NCI-H510A (cell line): ENCODE results near the gene TNP2.
"Not testable (repeated sequence)": the region's sequence is repeated elsewhere in the genome, so short reads cannot be mapped to it uniquely, and the experiment has no call there.

Experiments
- DNase-seq: peaks from one replicate; lab custom pipeline; 2025; lab: John Stamatoyannopoulos, UW

Gene TNP2

DNA sequence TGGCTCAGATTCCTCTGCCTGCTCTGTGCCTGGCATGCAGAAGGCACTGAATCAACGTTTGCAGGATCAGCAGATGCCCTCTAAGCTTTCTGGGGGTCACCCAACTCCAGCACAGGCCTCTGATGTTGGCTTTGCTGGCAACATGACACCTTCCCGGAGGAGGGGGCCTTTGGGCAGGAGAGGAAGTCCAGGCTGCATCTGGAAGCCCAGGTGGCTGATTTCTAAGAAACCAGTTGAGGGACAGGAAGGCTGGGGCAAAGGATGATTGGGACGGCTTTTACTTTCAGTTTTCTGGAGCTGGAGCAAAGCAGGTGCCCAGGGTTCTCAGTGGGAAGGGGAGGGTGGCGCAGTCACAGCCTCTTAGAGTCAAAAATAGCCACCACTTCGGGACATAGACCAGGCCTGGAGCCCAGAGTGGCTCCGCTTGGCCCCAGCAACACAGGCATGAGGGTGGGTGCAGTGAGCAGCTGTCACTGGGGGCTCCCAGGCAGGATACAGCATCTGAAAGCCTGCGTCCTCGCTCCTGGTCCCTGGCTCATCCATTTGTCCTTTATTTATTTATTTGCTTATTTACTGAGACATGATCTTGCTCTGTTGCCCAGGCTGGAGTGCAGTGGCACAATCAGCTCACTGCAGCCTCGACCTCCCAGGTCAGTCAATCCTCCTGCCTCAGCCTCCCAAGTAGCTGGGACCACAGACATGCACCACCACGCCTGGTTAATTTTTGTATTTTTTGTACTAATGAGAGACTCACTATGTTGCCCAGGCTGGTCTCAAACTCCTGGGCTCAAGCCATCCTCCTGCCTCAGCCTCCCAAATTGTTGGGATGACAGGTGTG is 28.3 kb downstream of the TNP2 start:
- DNase-seq, result no peak

DNA sequence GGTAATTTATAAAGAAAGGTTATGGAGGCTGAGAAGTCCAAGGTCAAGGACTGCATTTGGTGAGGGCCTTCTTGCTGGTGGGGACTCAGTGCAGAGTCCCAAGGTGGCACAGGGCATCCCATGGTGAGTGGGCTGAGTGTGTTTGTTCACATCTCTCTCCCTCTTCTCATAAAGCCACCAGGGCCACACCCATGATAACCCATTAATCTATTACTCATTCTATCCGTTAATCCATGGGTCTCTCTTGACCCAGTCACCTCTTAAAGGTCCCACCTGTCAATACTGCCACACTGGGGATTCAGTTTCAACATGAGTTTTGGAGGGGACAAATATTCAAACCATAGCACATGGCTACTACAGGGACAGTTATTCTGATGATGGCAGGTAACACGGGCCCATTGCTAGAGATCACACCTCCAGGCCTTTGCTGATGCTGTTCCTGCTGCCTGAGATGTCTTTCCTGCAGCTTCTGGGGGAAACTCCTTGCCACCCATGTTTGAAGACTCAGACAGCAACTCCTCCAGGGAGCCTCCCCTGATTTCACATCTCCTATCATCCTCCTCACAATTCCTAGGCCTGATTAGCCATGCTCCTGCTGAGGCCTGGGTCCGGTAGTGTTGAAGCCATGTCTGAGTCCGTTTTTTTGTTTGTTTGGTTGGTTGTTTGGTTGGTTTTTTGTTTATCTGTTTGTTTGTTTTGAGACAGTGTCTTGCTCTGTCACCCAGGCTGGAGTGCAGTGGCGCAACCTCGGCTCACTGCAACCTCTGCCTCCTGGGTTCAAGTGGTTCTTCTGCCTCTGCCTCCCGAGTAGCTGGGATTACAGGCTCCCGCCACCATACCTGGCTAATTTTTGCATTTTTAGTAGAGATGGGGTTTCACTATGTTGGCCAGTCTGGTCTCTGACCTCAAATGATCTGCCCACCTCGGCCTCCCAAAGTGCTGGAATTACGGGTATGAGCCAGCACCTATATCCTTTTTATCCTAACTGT is 29.2 kb downstream of the TNP2 start:
- no peak for DNase-seq

DNA sequence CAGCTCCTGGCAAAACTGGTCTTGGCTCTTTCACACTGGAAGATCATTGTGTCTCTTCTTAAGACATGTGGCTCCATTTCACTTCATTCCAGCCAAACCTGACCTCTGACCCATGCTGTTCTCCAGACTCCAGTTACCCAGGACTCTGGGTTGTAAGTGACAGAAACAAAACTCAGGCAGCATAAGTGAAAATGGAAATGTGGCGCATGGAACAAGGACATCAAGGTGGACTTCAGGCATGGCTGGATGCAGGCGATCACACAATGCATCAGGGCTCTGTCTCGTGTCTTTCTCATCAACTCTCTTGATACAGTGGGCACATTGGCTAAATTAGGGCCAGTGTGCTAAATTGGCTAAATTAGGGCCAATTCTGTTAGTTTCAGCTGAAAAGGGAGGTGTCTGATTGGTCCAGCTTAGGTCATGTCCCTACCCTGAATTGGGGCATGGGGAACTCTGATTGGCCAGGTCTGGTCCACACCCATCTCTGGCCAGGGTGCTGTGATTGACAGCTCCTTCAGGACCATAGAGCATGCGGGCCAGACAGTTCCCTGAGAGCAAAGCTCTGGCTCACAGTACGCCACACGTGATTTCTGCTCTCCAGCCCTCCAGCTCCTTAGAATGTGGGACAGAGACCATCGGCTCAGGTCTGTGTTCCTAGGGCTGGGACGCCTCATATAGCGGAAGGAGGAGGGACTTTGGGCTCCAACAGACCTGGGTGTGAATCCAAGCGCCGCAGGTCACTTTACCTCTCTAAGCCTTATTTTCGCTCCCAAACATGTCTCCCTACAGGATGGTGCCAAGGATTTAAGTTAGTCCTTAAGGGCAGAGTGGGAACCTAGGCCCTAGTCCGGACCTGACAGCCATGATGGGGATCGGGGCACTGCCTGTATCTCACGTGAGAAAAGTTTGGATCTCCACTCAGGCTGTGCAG is 30.6 kb downstream of the TNP2 start:
- no peak for DNase-seq

DNA sequence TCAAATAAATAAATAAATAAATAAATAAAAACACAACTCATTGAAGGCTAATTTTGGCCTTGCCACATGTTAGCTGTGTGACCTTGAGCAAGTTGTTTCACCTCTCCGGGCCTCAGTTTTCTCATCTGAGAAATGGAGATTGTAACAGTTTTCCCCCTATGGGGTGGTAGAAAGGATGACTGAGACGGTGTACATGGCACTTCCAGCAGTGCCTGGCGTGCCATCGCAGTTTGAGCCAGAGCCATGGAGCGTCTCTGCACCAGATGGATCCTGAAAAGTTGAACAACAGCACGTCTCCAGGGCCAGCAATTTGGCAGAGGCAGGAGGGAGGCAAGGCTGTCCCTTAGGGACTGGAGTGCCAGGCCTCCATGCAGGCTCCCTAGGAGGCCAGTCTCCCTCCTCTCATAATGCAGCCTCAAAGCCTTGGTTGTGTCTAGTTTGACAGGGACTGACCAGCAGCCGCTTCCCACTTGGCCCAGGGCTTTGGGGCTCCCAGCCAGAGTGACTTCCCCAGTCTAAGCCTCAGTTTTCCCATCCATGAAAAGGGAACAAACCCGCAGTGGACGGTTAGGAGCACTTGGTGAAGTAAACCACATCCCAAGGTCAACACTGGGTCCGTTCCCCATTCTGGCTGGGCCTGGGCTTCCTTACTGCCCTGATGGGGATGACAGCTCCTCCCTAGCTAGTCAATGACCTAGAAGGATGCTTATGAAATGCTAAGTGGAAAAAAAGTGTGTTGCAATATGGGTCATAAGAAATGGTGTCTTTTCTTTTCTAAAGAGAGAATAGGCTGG is 32.5 kb downstream of the TNP2 start:
- DNase-seq, result no peak

DNA sequence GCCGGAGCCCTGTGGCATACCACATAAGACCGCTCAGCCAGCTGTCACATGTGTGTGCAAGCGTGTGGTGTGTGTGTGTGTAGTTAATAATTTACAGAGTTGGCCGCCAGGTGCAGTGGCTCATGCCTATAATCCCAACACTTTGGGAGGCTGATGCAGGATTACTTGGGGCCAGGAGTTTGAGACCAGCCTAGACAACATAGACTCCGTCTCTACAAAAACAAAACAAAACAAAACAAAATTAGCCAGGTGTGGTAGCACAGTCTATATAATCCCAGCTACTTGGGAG is 33.5 kb downstream of the TNP2 start:
- no peak for DNase-seq

DNA sequence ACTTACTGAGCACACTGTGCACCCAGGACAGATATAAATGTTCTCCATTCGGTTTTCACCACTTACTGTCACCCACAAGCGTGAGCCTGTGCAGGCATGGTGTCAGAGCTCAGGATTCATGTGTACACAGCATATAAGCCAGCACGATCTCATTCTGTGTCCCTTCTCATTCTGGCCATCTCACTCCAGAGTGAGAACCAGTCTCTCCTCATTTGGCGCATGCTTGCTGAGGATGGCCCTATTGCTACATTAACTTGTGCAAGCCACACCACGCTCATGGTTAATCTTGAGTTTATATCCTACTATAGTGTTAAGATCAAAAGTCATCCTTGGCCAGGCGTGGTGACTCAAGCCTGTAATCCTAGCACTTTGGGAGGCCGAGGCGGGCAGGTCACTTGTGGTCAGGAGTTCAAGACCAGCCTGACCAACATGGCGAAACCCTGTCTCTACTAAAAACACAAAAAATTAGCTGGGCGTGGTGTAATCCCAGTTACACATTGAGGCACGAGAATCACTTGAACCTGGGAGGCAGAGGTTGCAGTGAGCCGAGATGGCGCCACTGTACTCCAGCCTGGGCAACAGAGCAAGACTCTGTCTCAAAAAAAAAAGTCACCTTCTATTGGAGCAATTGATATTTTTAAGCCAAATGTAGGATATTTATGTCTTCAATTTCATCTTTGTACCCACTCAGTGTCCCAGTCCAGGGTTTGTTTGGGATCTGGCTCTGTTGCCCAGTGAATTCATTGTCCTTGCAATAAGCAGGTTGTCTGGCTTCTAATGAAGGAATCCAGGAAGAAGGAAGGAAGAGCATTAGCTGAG is 34.0 kb downstream of the TNP2 start:
- DNase-seq, result no peak

DNA sequence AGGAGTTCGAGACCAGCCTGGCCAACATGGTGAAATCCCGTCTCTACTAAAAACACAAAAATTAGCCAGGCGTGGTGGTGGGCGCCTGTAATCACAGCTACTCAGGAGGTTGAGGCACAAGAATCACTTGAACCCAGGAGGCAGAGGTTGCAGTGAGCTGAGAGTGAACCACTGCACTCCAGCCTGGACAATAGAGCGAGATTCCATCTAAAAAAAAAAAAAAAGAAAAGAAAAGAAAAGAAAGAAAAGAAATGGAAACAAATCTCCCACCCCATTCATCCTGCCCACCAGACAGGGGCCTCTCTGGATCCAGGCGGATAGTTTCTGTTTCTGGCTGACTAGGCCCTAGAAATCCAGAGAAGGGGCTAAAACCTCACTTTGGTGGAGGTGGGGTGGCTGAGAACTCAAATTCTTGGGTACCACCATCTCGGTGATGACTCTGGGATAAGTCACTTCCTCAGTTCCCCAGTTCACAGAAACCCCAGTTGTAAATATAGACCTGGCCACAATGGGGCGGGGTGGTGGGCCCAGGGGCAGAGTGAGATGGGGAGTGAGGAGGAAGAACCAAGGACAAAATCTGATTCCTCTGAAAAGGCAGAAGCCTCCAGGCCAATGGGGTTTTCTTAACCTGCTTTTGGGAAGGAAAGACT is 35.3 kb downstream of the TNP2 start:
- DNase-seq, result no peak

DNA sequence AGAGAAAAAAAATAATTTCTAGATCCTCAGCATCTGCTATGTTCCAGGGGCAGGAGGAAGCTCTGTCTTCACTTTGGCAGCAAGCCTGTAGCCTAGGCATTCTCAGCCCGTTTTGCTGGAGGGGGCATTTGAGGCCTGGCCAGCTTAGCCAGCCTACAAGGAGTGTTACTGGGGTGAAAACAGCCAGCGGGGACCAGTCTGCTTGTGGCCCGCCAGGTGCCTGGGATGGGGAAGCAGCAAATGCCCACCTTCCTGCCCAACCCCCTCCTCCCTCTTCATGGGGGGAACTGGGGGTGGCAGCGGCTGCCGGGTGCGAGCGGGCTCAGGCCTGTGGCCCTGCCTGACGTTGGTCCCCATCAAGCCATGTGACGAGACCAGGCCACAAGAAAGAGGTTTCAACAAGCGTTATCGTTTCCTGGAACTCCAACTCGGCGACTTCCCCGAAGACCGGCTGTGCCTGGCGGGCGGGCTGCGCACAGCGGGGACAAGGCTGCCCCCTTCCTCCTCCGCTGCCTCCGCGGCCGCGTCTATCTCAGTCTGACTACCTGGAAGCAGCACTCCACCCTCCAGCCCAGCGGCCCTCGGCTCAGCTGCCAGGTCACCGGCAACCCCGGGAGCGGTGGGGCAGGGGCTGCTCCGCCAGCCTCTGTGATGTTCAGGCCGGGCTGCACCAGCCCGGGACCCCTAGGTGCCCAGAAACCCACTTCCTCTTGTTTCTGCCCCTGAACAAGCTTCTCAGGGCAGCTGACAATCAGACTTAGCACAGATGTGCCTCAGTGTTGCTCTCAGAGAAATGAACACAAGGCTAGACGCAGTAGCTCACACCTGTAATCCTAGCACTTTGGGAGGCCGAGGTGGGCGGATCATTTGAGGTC is 36.0 kb downstream of the TNP2 start:
- DNase-seq, result no peak

DNA sequence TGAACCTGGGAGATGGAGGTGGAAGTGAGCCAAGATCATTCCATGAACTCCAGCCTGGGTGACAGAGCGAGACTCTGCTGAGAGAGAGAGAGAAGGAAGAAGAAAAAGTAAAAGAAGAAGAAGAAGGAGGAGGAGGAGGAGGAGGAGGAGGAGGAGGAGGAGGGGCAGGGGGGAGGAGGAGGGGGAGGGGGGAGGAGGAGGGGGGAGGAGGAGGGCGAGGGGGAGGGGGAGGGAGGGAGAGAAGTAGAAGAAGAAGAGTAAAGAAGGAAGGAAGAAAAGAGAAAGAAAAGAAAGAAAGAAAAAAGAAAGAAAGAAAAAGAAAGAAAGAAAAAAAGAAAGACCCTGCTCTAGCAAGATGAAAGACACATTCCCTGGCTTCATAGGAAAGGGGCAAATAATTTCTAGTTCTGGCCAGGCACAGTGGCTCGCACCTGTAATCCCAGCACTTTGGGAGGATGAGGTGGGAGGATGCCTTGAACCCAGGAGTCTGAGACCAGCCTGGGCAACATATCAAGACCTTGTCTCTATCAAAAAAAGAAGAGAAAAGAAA is 36.7 kb downstream of the TNP2 start:
- DNase-seq, result no peak

DNA sequence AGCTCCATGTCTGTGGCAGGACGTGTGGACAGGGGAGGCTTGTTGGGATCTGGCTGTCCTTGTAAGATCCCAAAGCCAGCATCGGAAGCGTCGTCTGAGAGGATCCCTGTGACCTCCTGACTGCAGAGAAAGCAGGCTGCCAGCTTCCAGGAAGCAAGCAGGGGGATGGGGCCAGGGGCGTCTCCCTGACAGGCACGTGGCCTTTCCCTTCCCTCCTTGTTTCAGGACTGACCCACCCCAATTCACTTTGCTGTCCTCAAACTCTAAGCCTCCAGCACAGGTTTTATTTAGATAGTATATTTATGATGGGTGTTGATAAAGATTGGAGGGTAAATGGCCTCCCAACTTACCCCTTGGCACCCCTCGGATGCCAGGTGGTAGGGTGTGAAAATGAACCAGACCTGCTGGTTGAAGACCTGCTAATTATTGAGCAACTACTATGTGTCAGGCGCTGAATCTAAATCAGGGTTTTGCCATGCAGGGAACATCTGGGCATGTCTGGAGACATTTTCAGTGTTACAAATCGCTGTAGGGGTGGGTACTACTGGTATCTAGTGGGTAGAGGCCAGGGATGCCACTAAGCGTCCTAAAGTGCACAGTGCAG is 37.7 kb downstream of the TNP2 start:
- DNase-seq, result no peak

DNA sequence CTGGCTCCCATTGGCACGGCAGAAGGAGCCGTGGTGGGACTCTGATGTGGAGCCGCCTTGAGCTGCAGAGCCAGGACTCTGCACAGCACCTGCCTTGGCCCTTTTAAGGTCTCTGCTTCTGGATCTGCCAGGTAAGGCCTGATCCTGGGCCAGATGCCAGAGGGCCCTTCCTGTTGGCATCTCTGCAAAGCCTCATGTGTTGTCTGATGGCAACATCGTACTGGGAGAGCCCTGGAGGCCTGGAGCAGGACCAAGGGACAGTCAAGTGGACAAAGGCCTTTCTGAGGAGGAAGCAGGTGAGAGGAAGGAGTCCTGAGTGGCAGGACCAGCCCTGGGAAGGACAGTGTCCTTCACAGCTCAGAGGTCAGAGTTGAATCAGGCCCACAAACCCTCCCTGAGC is 39.2 kb downstream of the TNP2 start:
- DNase-seq, result no peak

DNA sequence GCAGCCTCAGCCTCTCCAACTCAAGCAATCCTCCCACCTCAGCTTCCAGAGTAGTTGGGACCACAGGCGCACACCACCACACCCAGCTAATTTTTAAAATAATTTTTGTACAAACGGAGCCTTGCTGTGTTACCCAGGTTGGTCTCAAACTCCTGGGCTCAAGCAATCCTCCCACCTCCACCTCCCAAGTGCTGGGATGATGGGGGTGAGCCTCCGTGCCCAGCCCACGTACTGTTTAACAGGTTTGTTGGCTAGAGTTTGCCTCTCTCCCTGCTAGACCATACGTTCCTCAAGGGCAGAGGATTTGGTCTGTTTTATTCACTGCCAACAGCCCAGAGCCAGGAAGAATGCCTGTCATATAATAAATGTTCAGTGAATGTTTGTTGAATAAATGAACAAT is 39.7 kb downstream of the TNP2 start:
- no peak for DNase-seq

DNA sequence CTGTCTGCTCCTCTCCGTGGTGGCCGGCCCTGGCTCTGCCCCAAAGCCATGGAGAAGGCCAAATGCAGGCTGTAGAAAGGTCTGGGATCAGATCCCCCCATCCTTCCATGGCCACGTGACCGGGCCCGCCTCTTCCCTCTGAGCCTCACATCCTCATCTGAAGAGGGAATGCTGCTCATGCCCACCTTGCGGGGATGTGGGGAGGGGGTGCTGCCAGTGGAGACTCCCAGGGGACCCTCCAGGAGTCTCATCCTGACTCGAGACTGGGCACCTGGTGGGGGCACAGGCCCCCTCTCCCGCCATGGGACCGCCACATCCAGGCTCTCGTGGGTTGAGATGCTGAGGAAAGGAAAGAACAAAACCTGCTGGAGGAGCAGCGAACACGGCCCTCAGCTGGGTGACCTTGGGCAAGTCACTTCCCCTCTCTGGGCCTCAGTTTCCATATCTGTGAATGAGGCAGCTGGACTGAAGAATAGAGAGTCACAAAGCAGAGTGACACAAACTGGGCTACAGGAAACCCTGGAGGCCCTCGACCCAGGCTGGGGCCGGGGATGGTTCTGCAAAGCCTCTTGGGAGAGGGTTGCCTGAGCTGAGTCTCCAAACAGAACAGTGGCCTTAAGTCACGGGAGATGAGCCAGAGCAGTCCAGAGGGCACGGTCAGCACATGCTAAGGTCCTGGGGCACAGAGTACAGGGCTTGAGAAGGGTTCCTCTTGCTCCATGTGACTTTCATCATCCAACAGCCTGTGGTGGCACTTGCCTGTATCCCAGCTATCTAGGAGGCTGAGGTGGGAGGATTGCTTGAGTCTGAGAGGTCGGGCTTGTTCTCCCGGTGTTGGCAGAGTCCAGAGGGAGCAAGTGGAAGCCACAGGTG is 43.2 kb downstream of the TNP2 start:
- no peak for DNase-seq

DNA sequence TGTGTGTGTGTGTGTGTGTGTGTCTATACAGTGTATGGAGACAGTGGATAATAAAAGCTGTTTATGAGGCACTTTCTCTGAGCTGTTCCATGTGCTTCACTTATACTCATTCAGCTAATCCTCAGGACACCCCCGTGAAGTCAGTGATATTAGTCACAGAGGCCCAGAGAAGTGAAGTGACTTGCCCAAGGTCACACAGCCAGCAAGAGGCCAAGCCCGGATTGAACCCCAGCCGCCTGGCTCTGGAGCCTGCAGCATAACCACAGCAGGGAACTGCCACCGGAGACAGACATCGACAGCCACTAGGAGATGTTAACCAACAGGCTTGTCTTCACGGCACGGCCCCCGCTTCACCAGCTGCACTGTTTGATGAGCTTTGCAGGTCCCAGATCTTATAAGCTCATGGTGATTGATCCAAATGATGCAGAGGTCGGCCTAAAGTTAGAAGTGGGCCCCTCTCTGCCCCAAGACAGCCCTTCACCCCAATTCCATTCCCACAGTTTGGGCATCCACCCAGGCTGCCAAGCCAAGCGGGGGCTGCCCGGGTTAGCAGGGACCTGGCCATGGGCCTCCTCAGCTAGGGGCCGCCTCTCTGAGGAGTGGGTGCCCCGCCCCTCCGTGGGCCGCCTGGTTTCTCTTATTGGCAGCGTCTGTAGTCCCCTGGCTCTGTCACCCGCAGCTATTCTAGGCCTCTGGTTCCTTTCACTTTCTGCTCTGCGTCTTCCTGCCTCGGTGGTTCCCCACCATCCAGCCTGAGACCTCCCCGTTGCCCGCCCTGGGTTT is 44.0 kb downstream of the TNP2 start:
- no peak for DNase-seq

DNA sequence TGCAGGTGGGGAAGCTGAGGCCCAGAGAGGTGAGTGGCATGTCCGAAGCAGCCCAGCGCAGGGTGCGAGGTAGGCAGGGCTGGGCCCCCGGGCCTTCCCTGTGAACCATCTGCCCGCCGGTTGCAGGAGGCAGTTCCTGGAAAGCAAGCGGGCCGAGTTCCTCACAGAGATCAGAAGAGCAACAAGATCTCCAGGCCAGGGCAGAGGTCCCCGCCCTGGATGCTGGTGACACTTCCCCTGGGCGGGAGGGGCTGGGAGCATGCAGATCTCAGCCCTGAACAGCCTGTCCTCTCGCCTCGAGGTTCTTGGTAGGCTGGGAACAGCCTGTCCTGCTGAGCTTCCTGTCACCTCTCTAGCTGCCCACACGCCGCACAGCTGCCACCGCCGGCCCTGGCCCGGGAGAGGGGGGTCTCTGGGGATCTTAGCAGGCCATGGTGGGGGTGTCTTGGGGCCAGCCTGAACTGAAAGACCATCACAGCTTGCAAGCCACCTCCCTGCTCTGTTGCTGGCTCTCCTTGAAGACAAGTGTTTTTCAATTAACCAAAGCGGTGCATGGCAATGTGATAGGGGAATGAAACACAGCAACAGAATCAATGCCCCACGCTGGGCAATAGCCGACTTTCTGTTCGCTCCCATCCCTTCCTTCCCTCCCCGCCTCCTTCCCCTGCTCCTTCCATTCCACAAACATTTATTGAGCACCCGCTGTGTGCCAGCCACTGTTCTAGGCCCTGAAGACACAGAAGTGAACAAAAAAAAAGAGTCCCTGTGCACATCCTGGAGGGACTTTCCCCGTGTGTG is 44.8 kb downstream of the TNP2 start:
- DNase-seq, result no peak

DNA sequence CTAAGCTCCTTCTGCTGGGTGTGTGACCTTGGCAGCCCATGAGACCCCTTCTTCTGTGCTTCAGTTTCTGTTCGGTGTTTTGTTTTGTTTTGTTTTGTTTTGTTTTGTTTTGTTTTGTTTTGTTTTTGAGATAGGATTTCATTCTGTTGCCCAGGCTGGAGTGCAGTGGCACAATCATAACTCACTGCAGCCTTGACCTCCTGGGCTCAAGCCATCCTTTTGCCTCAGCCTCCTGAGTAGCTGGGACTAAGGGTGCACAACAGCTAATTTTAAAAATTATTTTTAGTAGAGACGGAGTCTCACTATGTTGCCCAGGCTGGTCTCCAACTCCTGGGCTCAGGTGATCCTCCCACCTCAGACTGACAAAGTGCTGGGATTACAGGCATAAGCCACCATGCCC is 48.6 kb downstream of the TNP2 start:
- not testable (repeated sequence) for DNase-seq
